Testis (tissue), 3 donors: ENCODE measurements around the gene MDGA2. TPM values are rescaled to one million over a fixed set of nuclear protein-coding genes. Genes with fewer than 3 reads are reported as not detected.
"Not testable (repeated sequence)": the region's sequence is repeated elsewhere in the genome, so short reads cannot be mapped to it uniquely, and the experiment has no call there.

Experiments
- DNase-seq: peaks from one replicate; pipeline ENCODE4 v3.0.0-alpha.2; 2019
- H3K27ac ChIP-seq, 2 donors: fragments of 200-600 bp; sonication (generic); one replicate each; pipeline ENCODE4 v1.5.1; 2019
- H3K27me3 ChIP-seq: fragments of 200-600 bp; sonication (generic); one replicate; pipeline ENCODE4 v1.5.1; 2019
- H3K36me3 ChIP-seq: fragments of 200-600 bp; sonication (generic); one replicate; pipeline ENCODE4 v1.5.1; 2017; ENCODE audit warnings: low read depth; ENCODE audit errors: missing control alignments
- H3K4me1 ChIP-seq: fragments of 200-600 bp; sonication (generic); one replicate; pipeline ENCODE4 v1.5.1; 2019
- H3K4me3 ChIP-seq, 2 donors: fragments of 200-600 bp; sonication (generic); one replicate each; pipeline ENCODE4 v1.5.1; 2017 to 2019
- H3K9me3 ChIP-seq: fragments of 200-600 bp; sonication (generic); one replicate; pipeline ENCODE4 v1.5.1; 2017
- POLR2A ChIP-seq: fragments of 450-650 bp; IDR thresholded peaks from one replicate; pipeline ENCODE4 v1.6.1; 2017; ENCODE audit warnings: antibody characterized with exemption, mild to moderate bottlenecking, moderate library complexity
- WGBS, 2 donors: methylation state at CpG; one replicate each; pipeline ENCODE4 v1.1.5; 2018; 5-methylcytosine and 5-hydroxymethylcytosine counted together
- intact Hi-C: fragments of 100-400 bp; cut with DNase I; formaldehyde crosslinking; loops from one replicate; pipeline ENCODE4 v1.15.1; 2023; ENCODE audit warnings: low total_unique reads
- polyA plus RNA-seq: library from polyadenylated mRNA; stranded (reverse); fragments of 350-450 nt; fragmentation: Illumina TruSeq; extraction: RNeasy Lipid Tissue Mini Kit (QIAGEN cat#74804); gene quantifications from one replicate; pipeline ENCODE4 v1.2.3, GENCODE V29; 2014; ENCODE audit warnings: low read depth, low replicate concordance; ENCODE audit not compliant: insufficient read depth
- total RNA-seq, 2 donors: library from RNA; depleted of rRNA; stranded (reverse); fragments of >200 nt; gene quantifications; one replicate each; pipeline ENCODE4 v1.2.3, GENCODE V29; 2016
- TF ChIP-seq, protein P1 (sequence below), 3 experiments: fragments of 450-650 bp in 2 of 3; fragments of 200-600 bp in 1 of 3; sonication (generic) in 1 of 3; IDR thresholded peaks; one replicate each; pipeline ENCODE4 v1.5.1; 2016 to 2019; ENCODE audit warnings: antibody characterized with exemption in 3 of 3, mild to moderate bottlenecking in 2 of 3, moderate library complexity in 1 of 3

MDGA2 gene
- total and polyA plus RNA-seq, 3 donors from 2014 or later: 3.9 to 11.6 (median 8.4) TPM

GRCh38 chr14:47194055-47194454 is 481.4 kb downstream of the MDGA2 start:
- Histone ChIP-seq H3K27me3 (no peaks in the 10 kb centered on the region), H3K4me3 (no peak overlapping the region), H3K9me3 (no peaks in the 10 kb centered on the region), H3K4me1 (no peaks in the 10 kb centered on the region), H3K36me3 (no peaks in the 10 kb centered on the region), H3K27ac (no peak overlapping the region)
- no peak for DNase-seq
- WGBS, 2 donors: 57 to 78% methylated on average over 1 of the region's 1 CpG
- TF ChIP-seq, protein P1, sequence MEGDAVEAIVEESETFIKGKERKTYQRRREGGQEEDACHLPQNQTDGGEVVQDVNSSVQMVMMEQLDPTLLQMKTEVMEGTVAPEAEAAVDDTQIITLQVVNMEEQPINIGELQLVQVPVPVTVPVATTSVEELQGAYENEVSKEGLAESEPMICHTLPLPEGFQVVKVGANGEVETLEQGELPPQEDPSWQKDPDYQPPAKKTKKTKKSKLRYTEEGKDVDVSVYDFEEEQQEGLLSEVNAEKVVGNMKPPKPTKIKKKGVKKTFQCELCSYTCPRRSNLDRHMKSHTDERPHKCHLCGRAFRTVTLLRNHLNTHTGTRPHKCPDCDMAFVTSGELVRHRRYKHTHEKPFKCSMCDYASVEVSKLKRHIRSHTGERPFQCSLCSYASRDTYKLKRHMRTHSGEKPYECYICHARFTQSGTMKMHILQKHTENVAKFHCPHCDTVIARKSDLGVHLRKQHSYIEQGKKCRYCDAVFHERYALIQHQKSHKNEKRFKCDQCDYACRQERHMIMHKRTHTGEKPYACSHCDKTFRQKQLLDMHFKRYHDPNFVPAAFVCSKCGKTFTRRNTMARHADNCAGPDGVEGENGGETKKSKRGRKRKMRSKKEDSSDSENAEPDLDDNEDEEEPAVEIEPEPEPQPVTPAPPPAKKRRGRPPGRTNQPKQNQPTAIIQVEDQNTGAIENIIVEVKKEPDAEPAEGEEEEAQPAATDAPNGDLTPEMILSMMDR (IDR thresholded peaks at IDR 0.05): no peak
- TF ChIP-seq POLR2A: no peak
- intact Hi-C loops: no loop called here

DNA sequence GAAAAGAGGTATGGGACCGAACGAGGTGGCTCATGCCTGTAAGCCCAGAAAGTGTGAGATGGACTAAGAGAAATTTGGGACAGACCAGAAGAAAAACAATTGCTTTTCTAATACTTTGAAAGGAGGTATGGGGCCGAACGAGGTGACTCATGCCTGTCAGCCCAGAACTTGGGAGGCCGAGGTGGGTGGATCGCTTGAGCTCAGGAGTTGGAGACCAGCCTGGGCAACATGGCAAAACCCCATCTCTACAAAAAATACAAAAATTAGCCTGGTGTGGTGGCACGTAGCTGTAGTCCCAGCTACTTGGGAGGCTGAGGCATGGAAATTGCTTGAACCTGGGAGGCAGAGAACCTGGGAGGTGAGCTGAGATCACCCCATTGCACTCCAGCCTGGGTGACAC is 483.2 kb downstream of the MDGA2 start:
- H3K9me3 ChIP-seq, H3K27me3 ChIP-seq, H3K36me3 ChIP-seq, H3K4me3 ChIP-seq, H3K27ac ChIP-seq, H3K4me1 ChIP-seq, DNase-seq, intact Hi-C loops: not testable (repeated sequence)
- WGBS, 2 donors: 90 to 98% methylated on average over 7 of the region's 7 CpGs

DNA sequence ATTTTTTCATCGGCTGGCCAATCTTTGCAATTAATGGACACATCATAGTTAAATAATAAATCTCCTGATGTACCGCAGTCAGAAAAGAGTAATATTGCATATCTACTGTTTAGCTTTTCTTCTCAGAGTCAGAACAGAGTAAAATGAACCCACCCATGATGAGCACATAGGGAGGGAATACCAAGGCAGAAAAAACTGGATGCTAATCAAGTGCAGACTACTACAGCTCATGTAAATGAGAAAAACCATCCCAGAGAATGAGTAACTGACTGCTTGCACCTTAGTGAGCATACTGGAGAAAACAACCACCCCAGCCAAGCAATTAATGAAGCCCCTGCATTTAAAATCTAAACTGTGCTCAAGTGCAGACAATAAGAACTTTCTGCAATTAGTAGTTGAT is 483.7 kb downstream of the MDGA2 start:
- DNase-seq: no peak
- WGBS, 2 donors: 84 to 95% methylated on average over 2 of the region's 2 CpGs
- intact Hi-C loops: no loop called here
- H3K27ac ChIP-seq: no peak overlapping the region
- no peaks in the 10 kb centered on the region for H3K27me3 ChIP-seq
- H3K4me1 ChIP-seq: no peaks in the 10 kb centered on the region
- H3K4me3 ChIP-seq: no peak overlapping the region
- no peak for TF ChIP-seq POLR2A
- H3K9me3 ChIP-seq: no peaks in the 10 kb centered on the region
- H3K36me3 ChIP-seq: no peaks in the 10 kb centered on the region

DNA sequence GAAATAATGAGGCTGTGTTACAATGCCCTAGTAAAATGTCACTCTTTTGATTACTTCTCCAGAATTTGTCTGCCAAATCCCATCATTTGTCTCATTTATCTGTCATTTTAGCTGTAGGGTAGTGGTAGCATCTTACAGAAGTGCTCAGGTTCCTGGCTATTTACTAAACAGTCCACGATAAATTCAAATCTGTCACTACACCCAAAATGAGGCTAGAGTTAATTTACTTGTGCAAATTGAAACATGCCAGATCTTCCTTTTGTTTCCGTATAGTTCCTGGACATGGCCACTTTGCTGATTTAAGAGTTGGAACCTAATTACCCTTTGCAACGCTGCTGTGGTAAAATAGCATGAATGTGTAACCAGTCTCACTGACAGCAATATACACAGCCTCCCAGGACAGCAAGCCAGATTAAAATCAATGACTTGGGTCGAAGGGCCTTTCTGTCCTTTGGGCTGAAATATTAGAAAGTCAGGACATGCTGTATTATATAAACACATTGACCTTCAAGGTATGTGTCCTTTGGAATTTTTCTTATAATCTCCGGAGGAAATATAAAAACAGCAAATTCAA is 485.4 kb downstream of the MDGA2 start:
- DNase-seq: no peak
- Histone ChIP-seq H3K9me3 (no peaks in the 10 kb centered on the region), H3K27ac (no peak overlapping the region), H3K36me3 (no peaks in the 10 kb centered on the region), H3K27me3 (no peaks in the 10 kb centered on the region), H3K4me1 (no peaks in the 10 kb centered on the region), H3K4me3 (no peak overlapping the region)
- WGBS, 2 donors: 73 to 81% methylated on average over 5 of the region's 5 CpGs
- TF ChIP-seq POLR2A: no peak
- TF ChIP-seq, protein P1 (IDR thresholded peaks at IDR 0.05): no peak
- intact Hi-C loops: no loop called here

GRCh38 chr14:47186486-47186885 is 488.9 kb downstream of the MDGA2 start:
- no peaks in the 10 kb centered on the region for H3K27me3 ChIP-seq
- TF ChIP-seq, protein P1 (IDR thresholded peaks at IDR 0.05): no peak
- no peak for TF ChIP-seq POLR2A
- no peaks in the 10 kb centered on the region for H3K36me3 ChIP-seq
- H3K9me3 ChIP-seq: no peaks in the 10 kb centered on the region
- no peaks in the 10 kb centered on the region for H3K4me1 ChIP-seq
- DNase-seq: no peak
- WGBS, 2 donors: 88 to 93% methylated on average over 2 of the region's 2 CpGs
- no peak overlapping the region for H3K4me3 ChIP-seq
- no peak overlapping the region for H3K27ac ChIP-seq
- intact Hi-C loops: no loop called here

GRCh38 chr14:47179906-47180305 is 495.5 kb downstream of the MDGA2 start:
- TF ChIP-seq, protein P1 (IDR thresholded peaks at IDR 0.05): no peak
- no peak for TF ChIP-seq POLR2A
- H3K4me3 ChIP-seq: no peak overlapping the region
- no peaks in the 10 kb centered on the region for H3K36me3 ChIP-seq
- no peaks in the 10 kb centered on the region for H3K9me3 ChIP-seq
- intact Hi-C loops: no loop called here
- no peaks in the 10 kb centered on the region for H3K27me3 ChIP-seq
- H3K4me1 ChIP-seq: no peaks in the 10 kb centered on the region
- no peak for DNase-seq
- WGBS, 2 donors: 77 to 93% methylated on average over 1 of the region's 1 CpG
- H3K27ac ChIP-seq: no peak overlapping the region

- DNase-seq, H3K4me1 ChIP-seq, intact Hi-C loops, H3K9me3 ChIP-seq, H3K27ac ChIP-seq, H3K4me3 ChIP-seq, H3K27me3 ChIP-seq, H3K36me3 ChIP-seq: not testable (repeated sequence)
- 90 to 97% methylated on average over 10 of the region's 10 CpGs for WGBS, 2 donors
Observed at GRCh38 chr14:47171896-47172295, 503.5 kb downstream of the MDGA2 start.
